Hepatocyte (in vitro differentiated cells): ENCODE data around the gene EYS. TPM values are rescaled to one million over a fixed set of nuclear protein-coding genes. Genes with fewer than 3 reads are reported as not detected.

ENCODE experiments used
- DNase-seq: peaks from one replicate; pipeline ENCODE4 v3.0.0-alpha.2; 2016; ENCODE audit warnings: low spot score
- H2AFZ ChIP-seq: fragments of 200-600 bp; sonication (generic); 2 replicates; pipeline ENCODE4 v1.6.0; 2016; ENCODE audit warnings: antibody characterized with exemption, mild to moderate bottlenecking
- H3K27ac ChIP-seq: fragments of 200-600 bp; sonication (generic); 2 replicates; pipeline ENCODE4 v1.5.1; 2016; ENCODE audit warnings: mild to moderate bottlenecking
- H3K27me3 ChIP-seq: fragments of 200-600 bp; sonication (generic); 2 replicates; pipeline ENCODE4 v1.6.1; 2016
- H3K36me3 ChIP-seq: fragments of 200-600 bp; sonication (generic); replicated peaks from 2 replicates; pipeline ENCODE4 v1.5.1; 2016; ENCODE audit warnings: low read depth; ENCODE audit not compliant: insufficient read depth
- H3K4me1 ChIP-seq: fragments of 200-600 bp; sonication (generic); 2 replicates; pipeline ENCODE4 v1.5.1; 2016; ENCODE audit warnings: mild to moderate bottlenecking, moderate library complexity; ENCODE audit not compliant: insufficient read depth
- H3K4me2 ChIP-seq: fragments of 200-600 bp; sonication (generic); 2 replicates; pipeline ENCODE4 v1.6.0; 2016
- H3K4me3 ChIP-seq: fragments of 200-600 bp; sonication (generic); 2 replicates; pipeline ENCODE4 v1.5.1; 2016; ENCODE audit warnings: mild to moderate bottlenecking
- H3K79me2 ChIP-seq: fragments of 200-600 bp; sonication (generic); 2 replicates; pipeline ENCODE4 v1.6.0; 2017; ENCODE audit warnings: mild to moderate bottlenecking
- H3K9me2 ChIP-seq: fragments of 200-600 bp; sonication (generic); replicated peaks from 2 replicates; pipeline ENCODE4 v1.6.0; 2017; ENCODE audit warnings: mild to moderate bottlenecking; ENCODE audit not compliant: insufficient read depth
- H3K9me3 ChIP-seq: fragments of 200-600 bp; sonication (generic); 2 replicates; pipeline ENCODE4 v1.5.1; 2016; ENCODE audit warnings: low read depth, mild to moderate bottlenecking
- H4K20me1 ChIP-seq: fragments of 200-600 bp; sonication (generic); 2 replicates; pipeline ENCODE4 v1.6.0; 2016; ENCODE audit warnings: mild to moderate bottlenecking; ENCODE audit not compliant: insufficient read depth, poor library complexity, severe bottlenecking
- CTCF ChIP-seq: fragments of 200-600 bp; sonication (generic); IDR thresholded peaks from 2 replicates; pipeline ENCODE4 v1.5.1; 2016; ENCODE audit warnings: antibody characterized with exemption, mild to moderate bottlenecking; ENCODE audit not compliant: poor library complexity
- EZH2 ChIP-seq: fragments of 200-600 bp; sonication (generic); IDR thresholded peaks from 2 replicates; pipeline ENCODE4 v1.6.1; 2016; ENCODE audit warnings: antibody characterized with exemption, mild to moderate bottlenecking, borderline replicate concordance
- EZH2phosphoT487 ChIP-seq: fragments of 200-600 bp; sonication (generic); IDR thresholded peaks from one replicate; pipeline ENCODE4 v1.6.1; 2018; ENCODE audit warnings: antibody characterized with exemption, mild to moderate bottlenecking, low read depth, moderate library complexity; ENCODE audit not compliant: unreplicated experiment, severe bottlenecking
- WGBS: methylation state at CpG from one replicate; pipeline ENCODE4 v1.1.6; 2016; ENCODE audit warnings: low lambda C conversion rate; ENCODE audit errors: missing lambda C conversion rate; 5-methylcytosine and 5-hydroxymethylcytosine counted together
- polyA plus RNA-seq: library from polyadenylated mRNA; unstranded; fragments of >200 nt; fragmentation: Nextera tagmentation; extraction: Ambion mirVana; gene quantifications from 2 replicates; pipeline ENCODE4 v1.2.1, GENCODE V29; 2016
- total RNA-seq: library from RNA; depleted of rRNA; stranded (reverse); fragments of >200 nt; gene quantifications from 2 replicates; pipeline ENCODE4 v1.2.3, GENCODE V29; 2014

EYS gene
- total and polyA plus RNA-seq, 2 experiments from 2014 or later: 0.57 to 0.68 TPM

- H3K9me2 ChIP-seq: no peaks in the 10 kb centered on the region
- H3K79me2 ChIP-seq: no peaks in the 10 kb centered on the region
- peak overlapping the region; percentile 51 for H3K27ac ChIP-seq
- H3K4me2 ChIP-seq: peak overlapping the region; percentile 7
- H4K20me1 ChIP-seq: no peaks in the 10 kb centered on the region
- 61% methylated on average over 13 of the region's 13 CpGs for WGBS
- peak; percentile 72 for DNase-seq
- H3K4me1 ChIP-seq: peaks cover 14% of the 10 kb centered on the region
- no peak overlapping the region for H2AFZ ChIP-seq
- no peak overlapping the region for H3K4me3 ChIP-seq
- no peaks in the 10 kb centered on the region for H3K36me3 ChIP-seq
- no peaks in the 10 kb centered on the region for H3K27me3 ChIP-seq
- no peaks in the 10 kb centered on the region for H3K9me3 ChIP-seq
- TF ChIP-seq CTCF: no peak
- TF ChIP-seq EZH2phosphoT487: no peak
- no peak for TF ChIP-seq EZH2
Measured at GRCh38 chr6:64085126-64085525, 1621.9 kb downstream of the EYS start.

- H2AFZ ChIP-seq: no peak overlapping the region
- H3K9me3 ChIP-seq: no peaks in the 10 kb centered on the region
- peak overlapping the region; percentile 7 for H3K4me2 ChIP-seq
- no peaks in the 10 kb centered on the region for H3K9me2 ChIP-seq
- H3K27ac ChIP-seq: peak overlapping the region; percentile 67
- H4K20me1 ChIP-seq: no peaks in the 10 kb centered on the region
- WGBS: 40% methylated on average over 1 of the region's 1 CpG
- H3K36me3 ChIP-seq: no peaks in the 10 kb centered on the region
- peak; percentile 53 for DNase-seq
- H3K4me3 ChIP-seq: no peak overlapping the region
- no peaks in the 10 kb centered on the region for H3K27me3 ChIP-seq
- TF ChIP-seq EZH2phosphoT487 (peak; percentile 93), EZH2 (no peak), CTCF (peak; percentile 20)
- peaks cover 14% of the 10 kb centered on the region for H3K4me1 ChIP-seq
- no peaks in the 10 kb centered on the region for H3K79me2 ChIP-seq
Measured at GRCh38 chr6:64084185-64084663, 1622.8 kb downstream of the EYS start.

GRCh38 chr6:64083261-64083660, 1623.8 kb downstream of the EYS start:
- Histone ChIP-seq H3K9me2 (no peaks in the 10 kb centered on the region), H3K36me3 (no peaks in the 10 kb centered on the region), H3K79me2 (no peaks in the 10 kb centered on the region), H4K20me1 (no peaks in the 10 kb centered on the region), H2AFZ (no peak overlapping the region), H3K4me1 (peaks cover 14% of the 10 kb centered on the region), H3K27ac (peak overlapping the region; percentile 67), H3K4me3 (no peak overlapping the region), H3K27me3 (no peaks in the 10 kb centered on the region), H3K9me3 (no peaks in the 10 kb centered on the region), H3K4me2 (no peak overlapping the region)
- DNase-seq: no peak
- TF ChIP-seq EZH2: no peak
- TF ChIP-seq EZH2phosphoT487: no peak
- no peak for TF ChIP-seq CTCF
- 100% methylated on average over 2 of the region's 2 CpGs for WGBS
